H1 (cell line): ENCODE data around the gene GALR2. TPM values are rescaled to one million over a fixed set of nuclear protein-coding genes. Genes with fewer than 3 reads are reported as not detected.

ENCODE experiments used
- CTCF ChIA-PET: fragments of 300-600 bp; sonication (Branson Sonifier 250); formaldehyde crosslinking; loops from one replicate; lab custom pipeline; 2021; ENCODE audit not compliant: partially characterized antibody; lab: Charles Lee
- POLR2A ChIA-PET: fragments of 300-600 bp; sonication (Branson Sonifier 250); formaldehyde crosslinking; loops from one replicate; lab custom pipeline; 2021; ENCODE audit warnings: inconsistent platforms; ENCODE audit not compliant: partially characterized antibody; lab: Charles Lee
- DNase-seq, 2 experiments: peaks; one replicate each; pipeline versions ENCODE4 v3.0.0 to v3.0.0-alpha.2; 2010 to 2022; ENCODE audit warnings: low spot score in 2 of 2, low read depth in 1 of 2, mixed read lengths in 1 of 2
- FAIRE-seq: peaks from 2 replicates; lab custom pipeline; 2011; peaks lifted over from hg19 to GRCh38; lab: Jason Lieb, UNC
- H2AFZ ChIP-seq: 2 replicates; pipeline ENCODE4 v1.8.1; 2012; ENCODE audit warnings: low read length, inconsistent platforms
- H2AK5ac ChIP-seq: 2 replicates; pipeline ENCODE4 v1.6.1; 2013; ENCODE audit warnings: low read depth, low read length
- H2BK120ac ChIP-seq: replicated peaks from 2 replicates; pipeline ENCODE3; 2013; ENCODE audit warnings: low read depth, low read length, inconsistent platforms
- H2BK12ac ChIP-seq: 2 replicates; pipeline ENCODE4 v1.6.1; 2013; ENCODE audit warnings: low read depth, low read length
- H2BK15ac ChIP-seq: 2 replicates; pipeline ENCODE4 v1.6.1; 2013; ENCODE audit warnings: low read length
- H2BK20ac ChIP-seq: 2 replicates; pipeline ENCODE4 v1.6.1; 2013; ENCODE audit warnings: low read length
- H2BK5ac ChIP-seq: 2 replicates; pipeline ENCODE4 v1.6.1; 2013; ENCODE audit warnings: low read depth, low read length
- H3K14ac ChIP-seq: 2 replicates; pipeline ENCODE4 v1.6.1; 2013; ENCODE audit warnings: inconsistent platforms; ENCODE audit not compliant: insufficient read length
- H3K18ac ChIP-seq: 2 replicates; pipeline ENCODE4 v1.6.1; 2013; ENCODE audit warnings: low read length; ENCODE audit errors: extremely low read depth
- H3K23ac ChIP-seq: 2 replicates; pipeline ENCODE4 v1.6.1; 2013; ENCODE audit warnings: inconsistent platforms; ENCODE audit not compliant: insufficient read length
- H3K23me2 ChIP-seq: 2 replicates; pipeline ENCODE4 v1.6.1; 2013; ENCODE audit warnings: low read depth, low read length
- H3K27ac ChIP-seq: 2 replicates; pipeline ENCODE4 v1.6.1; 2011; ENCODE audit warnings: low read depth, low read length, inconsistent platforms
- H3K27me3 ChIP-seq, 4 experiments: replicated peaks in 1 of 4; 1 replicate in 1 of 4; 2 replicates in 3 of 4; pipeline versions ENCODE4 v1.6.1 to v1.8.1; 2011 to 2013; ENCODE audit warnings: low read length in 3 of 4, mild to moderate bottlenecking in 3 of 4, inconsistent platforms in 2 of 4, mixed read lengths in 2 of 4, moderate library complexity in 1 of 4; ENCODE audit not compliant: control insufficient read depth in 3 of 4, insufficient read depth in 3 of 4; ENCODE audit errors: extremely low read depth in 1 of 4
- H3K36me3 ChIP-seq, 4 experiments: 2 replicates each; pipeline versions ENCODE4 v1.6.1 to v1.8.1; 2011 to 2013; ENCODE audit warnings: mild to moderate bottlenecking in 4 of 4, low read length in 3 of 4, moderate library complexity in 2 of 4, control low read depth in 1 of 4, inconsistent platforms in 1 of 4; ENCODE audit not compliant: insufficient read depth in 4 of 4, control insufficient read depth in 2 of 4
- H3K4ac ChIP-seq: replicated peaks from 2 replicates; pipeline ENCODE3; 2013; ENCODE audit warnings: low read length, low read depth, mixed read lengths, inconsistent platforms; ENCODE audit not compliant: insufficient read length
- H3K4me1 ChIP-seq, 4 experiments: replicated peaks in 1 of 4; 1 replicate in 1 of 4; 2 replicates in 3 of 4; pipeline versions ENCODE4 v1.6.1 to v1.8.1; 2011 to 2013; ENCODE audit warnings: low read length in 3 of 4, inconsistent platforms in 2 of 4, mixed read lengths in 1 of 4; ENCODE audit not compliant: insufficient read depth in 4 of 4, control insufficient read depth in 3 of 4
- H3K4me2 ChIP-seq, 2 experiments: 2 replicates each; pipeline versions ENCODE4 v1.6.1 to v1.8.1; 2011 to 2013; ENCODE audit warnings: low read depth in 2 of 2, low read length in 2 of 2, control low read depth in 1 of 2, inconsistent platforms in 1 of 2, mild to moderate bottlenecking in 1 of 2; ENCODE audit not compliant: insufficient read depth in 1 of 2
- H3K4me3 ChIP-seq, 4 experiments: fragments of 200-600, 300-600 bp in 1 of 4; sonication (generic), shearing (Covaris generic), sonication (Bioruptor Twin) in 1 of 4; 2 replicates each; pipeline versions ENCODE4 v1.5.1 to v1.8.1; 2011 to 2016; ENCODE audit warnings: low read length in 4 of 4, low read depth in 3 of 4, control low read depth in 2 of 4, inconsistent platforms in 2 of 4, mild to moderate bottlenecking in 2 of 4, mixed read lengths in 1 of 4, moderate library complexity in 1 of 4; ENCODE audit not compliant: insufficient read depth in 2 of 4; ENCODE audit errors: extremely low read depth in 1 of 4
- H3K56ac ChIP-seq: replicated peaks from 2 replicates; pipeline ENCODE3; 2013; ENCODE audit warnings: low read depth, mild to moderate bottlenecking, mixed read lengths, low read length, inconsistent platforms; ENCODE audit not compliant: insufficient read length
- H3K79me1 ChIP-seq: 2 replicates; pipeline ENCODE4 v1.6.1; 2013; ENCODE audit warnings: low read depth, low read length, control low read depth
- H3K79me2 ChIP-seq, 2 experiments: 2 replicates each; pipeline versions ENCODE4 v1.6.1 to v1.8.1; 2012 to 2013; ENCODE audit warnings: low read length in 2 of 2, mild to moderate bottlenecking in 2 of 2, inconsistent platforms in 1 of 2; ENCODE audit not compliant: insufficient read depth in 2 of 2, control insufficient read depth in 1 of 2
- H3K9ac ChIP-seq, 4 experiments: replicated peaks in 1 of 4; 1 replicate in 1 of 4; 2 replicates in 3 of 4; pipeline versions ENCODE4 v1.6.1 to v1.8.1; 2011 to 2013; ENCODE audit warnings: low read depth in 3 of 4, low read length in 3 of 4, control low read depth in 2 of 4, mild to moderate bottlenecking in 2 of 4, moderate library complexity in 2 of 4, inconsistent platforms in 1 of 4; ENCODE audit errors: extremely low read depth in 1 of 4
- H3K9me3 ChIP-seq, 2 experiments: 2 replicates each; pipeline versions ENCODE4 v1.6.1 to v1.8.1; 2012 to 2013; ENCODE audit warnings: mild to moderate bottlenecking in 2 of 2, moderate library complexity in 2 of 2, control low read depth in 1 of 2, inconsistent platforms in 1 of 2, low read depth in 1 of 2, low read length in 1 of 2, mixed read lengths in 1 of 2; ENCODE audit not compliant: insufficient read depth in 2 of 2
- H4K20me1 ChIP-seq, 2 experiments: replicated peaks in 1 of 2; 2 replicates each; pipeline versions ENCODE3 to v1.8.1; 2011 to 2013; ENCODE audit warnings: inconsistent platforms in 2 of 2, low read length in 2 of 2, mild to moderate bottlenecking in 1 of 2; ENCODE audit not compliant: insufficient read depth in 2 of 2, control insufficient read depth in 1 of 2
- H4K5ac ChIP-seq: 2 replicates; pipeline ENCODE4 v1.6.1; 2013; ENCODE audit warnings: low read length, low read depth, mixed read lengths, inconsistent platforms; ENCODE audit not compliant: insufficient read length
- H4K8ac ChIP-seq: 2 replicates; pipeline ENCODE4 v1.8.0; 2013; ENCODE audit warnings: mild to moderate bottlenecking, moderate library complexity, low read length, inconsistent platforms; ENCODE audit not compliant: insufficient read depth; ENCODE audit errors: extremely low read depth
- H4K91ac ChIP-seq: replicated peaks from 2 replicates; pipeline ENCODE3; 2013; ENCODE audit warnings: low read length, mixed read lengths, inconsistent platforms; ENCODE audit not compliant: insufficient read length
- EGR1 ChIP-seq: IDR thresholded peaks from 2 replicates; pipeline ENCODE4 v1.6.1; 2011; ENCODE audit warnings: low read depth, low read length, borderline replicate concordance
- HDAC6 ChIP-seq: IDR thresholded peaks from one replicate; pipeline ENCODE4 v1.7.1; 2012; ENCODE audit warnings: low read depth, mild to moderate bottlenecking, inconsistent platforms, low read length, moderate library complexity
- PHF8 ChIP-seq: fragments of 200-600 bp; sonication (generic); conservative IDR thresholded peaks from 2 replicates; pipeline ENCODE4 v1.7.1; 2012; ENCODE audit warnings: low read depth, mild to moderate bottlenecking, inconsistent platforms, low read length, moderate library complexity
- ZNF274 ChIP-seq: IDR thresholded peaks from 2 replicates; pipeline ENCODE4 v1.7.0; 2012; ENCODE audit warnings: low read length, borderline replicate concordance; ENCODE audit errors: extremely low read depth
- WGBS, 2 experiments: shearing (Covaris generic) in 1 of 2; methylation state at CpG; one replicate each; pipeline versions ENCODE4 v1.1.6 to v1.1.7; 2013 to 2015; ENCODE audit warnings: low lambda C conversion rate in 2 of 2, mixed read lengths in 2 of 2, inconsistent platforms in 1 of 2, low coverage in 1 of 2, missing lambda C conversion rate in 1 of 2; ENCODE audit not compliant: insufficient replicate concordance in 2 of 2, insufficient coverage in 1 of 2, insufficient read length in 1 of 2; ENCODE audit errors: extremely low coverage in 1 of 2, missing lambda C conversion rate in 1 of 2; 5-methylcytosine and 5-hydroxymethylcytosine counted together
- polyA plus RNA-seq, 7 experiments: library from polyadenylated mRNA; depleted of rRNA in 3 of 7; stranded (reverse) in 5 of 7; unstranded in 2 of 7; fragments of >200 nt in 5 of 7; fragments of 200-250 nt in 2 of 7; gene quantifications; 1 replicate in 5 of 7; 2 replicates in 1 of 7; 4 replicates in 1 of 7; pipeline versions ENCODE4 v1.2.1 to v1.2.3, GENCODE V29; 2011 to 2013; ENCODE audit warnings: missing spikeins in 2 of 7, mixed read lengths in 2 of 7
- total RNA-seq: library from RNA; stranded (reverse); fragmentation: NEBNext Ultra II Directional; extraction: Animal tissue kit (Norgen Biotek cat#: 25700); gene quantifications from 2 replicates; pipeline ENCODE4 v1.2.1, GENCODE V29; 2021

The GALR2 gene
- total and polyA plus RNA-seq, 2 of the 8 experiments (the other 6 are each of a cell fraction or from before 2014, with no cell fraction given), result 0.86 to 2.2 TPM

DNA sequence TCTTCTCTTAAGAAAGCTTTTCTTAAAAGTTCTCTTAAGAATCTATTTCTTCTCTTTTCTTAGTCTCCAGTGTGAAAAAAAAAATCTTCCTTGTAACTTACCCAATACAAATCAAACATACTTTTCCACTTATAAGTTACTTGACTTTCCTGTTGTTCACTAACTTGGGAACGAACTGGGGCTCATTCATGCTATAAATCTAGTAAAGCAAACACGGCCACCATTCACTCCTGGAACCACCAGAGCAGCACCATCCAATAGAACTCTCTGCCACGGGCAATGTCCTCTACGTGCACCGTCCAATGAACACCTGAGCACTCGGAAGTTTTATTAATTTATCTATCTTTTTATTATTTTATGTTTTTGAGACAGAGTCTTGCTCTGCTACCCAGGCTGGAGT is 23.0 kb upstream of the GALR2 start:
- FAIRE-seq, result no peak
- Histone ChIP-seq H3K27ac (no peak overlapping the region), H3K36me3 (peaks cover 16 to 60% (median 38%) of the 10 kb centered on the region in 4 experiments), H3K4me1 (peaks cover 0 to 2% (median 0%) of the 10 kb centered on the region in 4 experiments; a peak in 1 of 7 replicates), H2AK5ac (no peak overlapping the region), H3K9me3 (no peaks in the 10 kb centered on the region), H2AFZ (no peak overlapping the region), H4K5ac (no peak overlapping the region), H3K23me2 (no peaks in the 10 kb centered on the region), H3K4me2 (no peak overlapping the region), H3K79me2 (no peaks in the 10 kb centered on the region), H3K14ac (no peak overlapping the region), H3K18ac (no peak overlapping the region), H3K4me3 (no peak overlapping the region), H4K91ac (no peak overlapping the region), H3K4ac (no peak overlapping the region), H3K23ac (no peak overlapping the region), H2BK120ac (no peak overlapping the region), H3K27me3 (no peaks in the 10 kb centered on the region), H3K56ac (no peak overlapping the region), H2BK15ac (no peak overlapping the region), H3K9ac (no peak overlapping the region), H2BK20ac (no peak overlapping the region), H3K79me1 (no peaks in the 10 kb centered on the region; the same call in 1 of the 2 replicates), H4K8ac (no peak overlapping the region), H4K20me1 (peaks cover 0 to 1% of the 10 kb centered on the region in 2 experiments), H2BK12ac (no peak overlapping the region), H2BK5ac (no peak overlapping the region)
- DNase-seq, result no peak
- WGBS, 2 experiments, result 97% methylated on average over 6 of the region's 6 CpGs; no CpG with 5 or more reads in 1 of the 2 experiments
- ChIA-PET POLR2A (interaction anchor here (0.6 to 1.6 kb wide), 2 partner anchors 10 to 82 kb away, joined by 3 to 5 read pairs; no protein-coding TSS in a partner anchor), CTCF (interaction anchor here (0.6 to 1.7 kb wide), 3 partner anchors 31 to 56 kb away, joined by 3 to 5 read pairs (median 3); no protein-coding TSS in a partner anchor)
- TF ChIP-seq ZNF274 (no peak), PHF8 (no peak), HDAC6 (no peak), EGR1 (no peak)
